ENCODE measurements around the gene TMEM225.

Gene TMEM225

GRCh38 chr11:123838659-123839058 is 46.8 kb downstream of the TMEM225 start:
- Histone ChIP-seq H3K36me3 (no peaks in the 10 kb centered on the region), H3K4me1 (no peaks in the 10 kb centered on the region), H3K4me3 (ENCODE audit: low read depth, low read length) (no peak overlapping the region), H3K27me3 (peaks cover 10% of the 10 kb centered on the region), H3K9me3 (no peaks in the 10 kb centered on the region)
- TF ChIP-seq, protein P1, sequence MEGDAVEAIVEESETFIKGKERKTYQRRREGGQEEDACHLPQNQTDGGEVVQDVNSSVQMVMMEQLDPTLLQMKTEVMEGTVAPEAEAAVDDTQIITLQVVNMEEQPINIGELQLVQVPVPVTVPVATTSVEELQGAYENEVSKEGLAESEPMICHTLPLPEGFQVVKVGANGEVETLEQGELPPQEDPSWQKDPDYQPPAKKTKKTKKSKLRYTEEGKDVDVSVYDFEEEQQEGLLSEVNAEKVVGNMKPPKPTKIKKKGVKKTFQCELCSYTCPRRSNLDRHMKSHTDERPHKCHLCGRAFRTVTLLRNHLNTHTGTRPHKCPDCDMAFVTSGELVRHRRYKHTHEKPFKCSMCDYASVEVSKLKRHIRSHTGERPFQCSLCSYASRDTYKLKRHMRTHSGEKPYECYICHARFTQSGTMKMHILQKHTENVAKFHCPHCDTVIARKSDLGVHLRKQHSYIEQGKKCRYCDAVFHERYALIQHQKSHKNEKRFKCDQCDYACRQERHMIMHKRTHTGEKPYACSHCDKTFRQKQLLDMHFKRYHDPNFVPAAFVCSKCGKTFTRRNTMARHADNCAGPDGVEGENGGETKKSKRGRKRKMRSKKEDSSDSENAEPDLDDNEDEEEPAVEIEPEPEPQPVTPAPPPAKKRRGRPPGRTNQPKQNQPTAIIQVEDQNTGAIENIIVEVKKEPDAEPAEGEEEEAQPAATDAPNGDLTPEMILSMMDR (IDR thresholded peaks at IDR 0.05; ENCODE audit: low read depth, low read length): no peak
- DNase-seq: no peak

- no peak for DNase-seq
- H3K4me1 ChIP-seq: no peaks in the 10 kb centered on the region
- H3K27me3 ChIP-seq: peaks cover 10% of the 10 kb centered on the region
- H3K4me3 ChIP-seq (ENCODE audit: low read depth, low read length): no peak overlapping the region
- TF ChIP-seq, protein P1 (IDR thresholded peaks at IDR 0.05; ENCODE audit: low read depth, low read length): no peak
- no peaks in the 10 kb centered on the region for H3K9me3 ChIP-seq
- no peaks in the 10 kb centered on the region for H3K36me3 ChIP-seq
These were observed 47.3 kb downstream of the TMEM225 start for GRCh38 chr11:123838199-123838598.

- DNase-seq: no peak
- Histone ChIP-seq H3K27me3 (peaks cover 2% of the 10 kb centered on the region; the same call in 1 of the 2 replicates), H3K4me1 (no peaks in the 10 kb centered on the region), H3K36me3 (no peaks in the 10 kb centered on the region), H3K4me3 (ENCODE audit: low read depth, low read length) (no peak overlapping the region), H3K9me3 (no peaks in the 10 kb centered on the region)
- TF ChIP-seq, protein P1 (IDR thresholded peaks at IDR 0.05; ENCODE audit: low read depth, low read length): no peak
These were observed 52.4 kb downstream of the TMEM225 start for GRCh38 chr11:123833095-123833494.
